ENCODE results near the gene TRMO. TPM values are rescaled to one million over a fixed set of nuclear protein-coding genes. Genes with fewer than 3 reads are reported as not detected.

TRMO gene
- total RNA-seq, 1 experiment from 2014 or later, result 10.0 TPM

- ChIA-PET POLR2A (no interaction called here), CTCF (no interaction called here)
- intact Hi-C loops (cut with micrococcal nuclease; ENCODE audit: unreplicated experiment), result no loop called here
- DNase-seq, result no peak
- Histone ChIP-seq H3K4me3 (ENCODE audit: low read depth, low read length) (no peak overlapping the region), H3K36me3 (ENCODE audit: control insufficient read depth, insufficient read depth, low read length) (no peaks in the 10 kb centered on the region), H3K9me3 (no peaks in the 10 kb centered on the region), H3K4me1 (no peaks in the 10 kb centered on the region), H3K27me3 (replicated peaks; ENCODE audit: control insufficient read depth, insufficient read depth, low read length) (no peaks in the 10 kb centered on the region)
- H3K9me3 Mint-ChIP-seq (ENCODE audit: unreplicated experiment), result no peaks in the 10 kb centered on the region
- no peak for TF ChIP-seq CTCF (IDR thresholded peaks at IDR 0.05; ENCODE audit: insufficient read depth in 1 of 2, low read depth in 1 of 2, low read length in 1 of 2, severe bottlenecking in 1 of 2, unreplicated experiment in 1 of 2)
- H3K4me1 Mint-ChIP-seq (ENCODE audit: low read depth, unreplicated experiment), result no peaks in the 10 kb centered on the region
- H3K36me3 Mint-ChIP-seq (ENCODE audit: insufficient read depth, unreplicated experiment), result no peaks in the 10 kb centered on the region
- no peaks in the 10 kb centered on the region for H3K27me3 Mint-ChIP-seq (ENCODE audit: insufficient read depth, unreplicated experiment)
- H3K27ac Mint-ChIP-seq (ENCODE audit: unreplicated experiment), result no peak overlapping the region
- no peak overlapping the region for H3K4me3 Mint-ChIP-seq (ENCODE audit: unreplicated experiment)
- BruUV-seq (replicated peaks), result no TSS peak
Measured at GRCh38 chr9:97858826-97859225, 63.5 kb downstream of the TRMO start.

- no peaks in the 10 kb centered on the region for H3K4me1 Mint-ChIP-seq (ENCODE audit: low read depth, unreplicated experiment)
- H3K36me3 Mint-ChIP-seq (ENCODE audit: insufficient read depth, unreplicated experiment), result no peaks in the 10 kb centered on the region
- Histone ChIP-seq H3K36me3 (ENCODE audit: control insufficient read depth, insufficient read depth, low read length) (no peaks in the 10 kb centered on the region), H3K9me3 (no peaks in the 10 kb centered on the region), H3K27me3 (replicated peaks; ENCODE audit: control insufficient read depth, insufficient read depth, low read length) (no peaks in the 10 kb centered on the region), H3K4me1 (no peaks in the 10 kb centered on the region), H3K4me3 (ENCODE audit: low read depth, low read length) (no peak overlapping the region)
- BruUV-seq (replicated peaks), result no TSS peak
- ChIA-PET POLR2A (no interaction called here), CTCF (no interaction called here)
- H3K27me3 Mint-ChIP-seq (ENCODE audit: insufficient read depth, unreplicated experiment), result no peaks in the 10 kb centered on the region
- H3K9me3 Mint-ChIP-seq (ENCODE audit: unreplicated experiment), result no peaks in the 10 kb centered on the region
- intact Hi-C loops (cut with micrococcal nuclease; ENCODE audit: unreplicated experiment), result no loop called here
- no peak overlapping the region for H3K27ac Mint-ChIP-seq (ENCODE audit: unreplicated experiment)
- no peak for TF ChIP-seq CTCF (IDR thresholded peaks at IDR 0.05; ENCODE audit: insufficient read depth in 1 of 2, low read depth in 1 of 2, low read length in 1 of 2, severe bottlenecking in 1 of 2, unreplicated experiment in 1 of 2)
- no peak for DNase-seq
- H3K4me3 Mint-ChIP-seq (ENCODE audit: unreplicated experiment), result no peak overlapping the region
Measured at GRCh38 chr9:97858393-97858713, 63.9 kb downstream of the TRMO start.

- no peaks in the 10 kb centered on the region for H3K36me3 Mint-ChIP-seq (ENCODE audit: insufficient read depth, unreplicated experiment)
- no peaks in the 10 kb centered on the region for H3K4me1 ChIP-seq
- H3K9me3 ChIP-seq, result no peaks in the 10 kb centered on the region
- H3K4me1 Mint-ChIP-seq (ENCODE audit: low read depth, unreplicated experiment), result no peaks in the 10 kb centered on the region
- ChIA-PET CTCF (no interaction called here), POLR2A (no interaction called here)
- no TSS peak for BruUV-seq (replicated peaks)
- TF ChIP-seq CTCF (IDR thresholded peaks at IDR 0.05; ENCODE audit: insufficient read depth in 1 of 2, low read depth in 1 of 2, low read length in 1 of 2, severe bottlenecking in 1 of 2, unreplicated experiment in 1 of 2), result no peak
- H3K9me3 Mint-ChIP-seq (ENCODE audit: unreplicated experiment), result no peaks in the 10 kb centered on the region
- DNase-seq, result no peak
- H3K36me3 ChIP-seq (ENCODE audit: control insufficient read depth, insufficient read depth, low read length), result no peaks in the 10 kb centered on the region
- H3K27me3 Mint-ChIP-seq (ENCODE audit: insufficient read depth, unreplicated experiment), result no peaks in the 10 kb centered on the region
- H3K27ac Mint-ChIP-seq (ENCODE audit: unreplicated experiment), result no peak overlapping the region
- no peaks in the 10 kb centered on the region for H3K27me3 ChIP-seq (replicated peaks; ENCODE audit: control insufficient read depth, insufficient read depth, low read length)
- no peak overlapping the region for H3K4me3 Mint-ChIP-seq (ENCODE audit: unreplicated experiment)
- no peak overlapping the region for H3K4me3 ChIP-seq (ENCODE audit: low read depth, low read length)
- intact Hi-C loops (cut with micrococcal nuclease; ENCODE audit: unreplicated experiment), result no loop called here
Measured at GRCh38 chr9:97857606-97858392, 64.5 kb downstream of the TRMO start.

All from Caco-2 (cell line).